Measurements from ENCODE around the gene CACNA2D4. TPM values are rescaled to one million over a fixed set of nuclear protein-coding genes. Genes with fewer than 3 reads are reported as not detected.

The CACNA2D4 gene
- total and polyA plus RNA-seq, 2 of the 13 experiments (the other 11 are each of a cell fraction or from before 2014, with no cell fraction given) = 14.2 to 136 TPM

DNA sequence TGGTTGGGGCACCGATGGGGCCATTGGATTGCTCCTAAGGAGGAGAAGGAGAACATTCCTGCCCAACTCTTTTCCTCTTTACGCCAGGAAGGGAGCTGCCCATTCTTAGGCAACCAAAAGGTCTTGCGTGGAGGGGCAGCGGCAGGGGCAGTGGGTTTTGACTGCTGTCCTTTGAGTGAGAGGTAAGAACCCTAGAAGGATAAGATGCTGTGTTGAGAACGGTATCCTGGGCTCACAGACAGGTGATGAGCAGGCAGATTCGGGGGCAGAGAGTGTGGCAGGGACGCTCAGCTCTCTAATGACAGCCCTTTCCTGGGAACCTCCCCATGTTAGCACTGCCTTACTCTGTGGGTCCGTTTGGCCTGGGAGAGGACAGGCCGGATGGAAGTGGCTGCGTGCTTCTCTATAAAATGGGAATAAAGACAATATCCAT lies 84.8 kb downstream of the CACNA2D4 start:
- POLR2A ChIA-PET = no interaction called here
- 22% methylated on average over 10 of the region's 10 CpGs for WGBS (ENCODE audit: low lambda C conversion rate)
- BruUV-seq (replicated peaks) = no TSS peak

GRCh38 chr12:1832801-1833595 lies 85.5 kb downstream of the CACNA2D4 start:
- DNase-seq (ENCODE audit: low spot score) (no peak), ATAC-seq (no peak), FAIRE-seq (no peak)
- Histone ChIP-seq H3K79me2 (ENCODE audit: insufficient read depth, low read length) (no peaks in the 10 kb centered on the region), H4K20me1 (ENCODE audit: insufficient read depth, low read length) (no peaks in the 10 kb centered on the region), H3K36me3 (replicated peaks in 1 of 2; ENCODE audit: control insufficient read depth in 1 of 2, insufficient read depth in 2 of 2, low read length in 2 of 2) (no peaks in the 10 kb centered on the region), H3K4me2 (ENCODE audit: low read depth, low read length) (no peak overlapping the region), H3K4me3 (replicated peaks in 1 of 3; ENCODE audit: insufficient read depth in 1 of 3, low read depth in 2 of 3, low read length in 3 of 3) (no peak overlapping the region), H3K9me3 (ENCODE audit: low read length) (no peaks in the 10 kb centered on the region), H3K4me1 (ENCODE audit: insufficient read depth, low read length) (peaks cover 38% of the 10 kb centered on the region), H3K27ac (ENCODE audit: extremely low read length, insufficient read depth, low read length) (no peak overlapping the region), H2AFZ (ENCODE audit: low read length) (no peak overlapping the region), H3K9ac (ENCODE audit: insufficient read depth, low read depth, low read length) (no peak overlapping the region), H3K27me3 (ENCODE audit: control insufficient read depth in 1 of 2, insufficient read depth in 2 of 2, low read length in 2 of 2) (peaks cover 6 to 50% of the 10 kb centered on the region in 2 experiments; a peak in 4 of 5 replicates)
- BruUV-seq (replicated peaks) = no TSS peak
- 54% methylated on average over 17 of the region's 17 CpGs for WGBS (ENCODE audit: low lambda C conversion rate)
- in situ Hi-C loops (cut with HindIII; ENCODE audit: extremely low pct_ligation_motif_present, low pct_unique_long_range_greater_than_20kb) = no loop called here
- intact Hi-C loops (cut with micrococcal nuclease; ENCODE audit: unreplicated experiment) = no loop called here
- no peak for TF ChIP-seq MAX (IDR thresholded peaks at IDR 0.05)
- TF ChIP-seq ZNF34 (CRISPR knock-in tag; IDR thresholded peaks at IDR 0.05; ENCODE audit: borderline replicate concordance) = no peak
- POLR2A ChIA-PET = no interaction called here
- CTCF ChIA-PET (ENCODE audit: low intra/inter-chr PET ratio, low total read pairs) = no interaction called here

More for the DNA sequence above, 84.8 kb downstream of the CACNA2D4 start:
- no peak for TF ChIP-seq ZNF660 (CRISPR knock-in tag; IDR thresholded peaks at IDR 0.05; ENCODE audit: borderline replicate concordance, low read depth)
- TF ChIP-seq FOXC1 (CRISPR knock-in tag; IDR thresholded peaks at IDR 0.05; ENCODE audit: borderline replicate concordance) = no peak
- no peak for TF ChIP-seq ELF4 (CRISPR knock-in tag; IDR thresholded peaks at IDR 0.05; ENCODE audit: borderline replicate concordance)
- no peak for TF ChIP-seq ZNF7 (CRISPR knock-in tag; IDR thresholded peaks at IDR 0.05)
- no peak for TF ChIP-seq ZNF644 (CRISPR knock-in tag; IDR thresholded peaks at IDR 0.05; ENCODE audit: low read depth)
- TF ChIP-seq SMARCC2 (IDR thresholded peaks at IDR 0.05) = no peak
- no peak for TF ChIP-seq ZNF775 (CRISPR knock-in tag; IDR thresholded peaks at IDR 0.05; ENCODE audit: borderline replicate concordance)
- TF ChIP-seq ZNF34 (CRISPR knock-in tag; IDR thresholded peaks at IDR 0.05; ENCODE audit: borderline replicate concordance) = no peak
- H2AFZ ChIP-seq (ENCODE audit: low read length) = no peak overlapping the region
- H4K20me1 ChIP-seq (ENCODE audit: insufficient read depth, low read length) = no peaks in the 10 kb centered on the region
- no peak overlapping the region for H3K4me3 ChIP-seq (replicated peaks in 1 of 3; ENCODE audit: insufficient read depth in 1 of 3, low read depth in 2 of 3, low read length in 3 of 3)
- CTCF ChIA-PET (ENCODE audit: low intra/inter-chr PET ratio, low total read pairs) = no interaction called here
- H3K9ac ChIP-seq (ENCODE audit: insufficient read depth, low read depth, low read length) = no peak overlapping the region
- no peaks in the 10 kb centered on the region for H3K36me3 ChIP-seq (replicated peaks in 1 of 2; ENCODE audit: control insufficient read depth in 1 of 2, insufficient read depth in 2 of 2, low read length in 2 of 2)
- H3K79me2 ChIP-seq (ENCODE audit: insufficient read depth, low read length) = no peaks in the 10 kb centered on the region
- no peak for ATAC-seq
- in situ Hi-C loops (cut with HindIII; ENCODE audit: extremely low pct_ligation_motif_present, low pct_unique_long_range_greater_than_20kb) = no loop called here
- no peak overlapping the region for H3K27ac ChIP-seq (ENCODE audit: extremely low read length, insufficient read depth, low read length)
- peaks cover 44% of the 10 kb centered on the region for H3K4me1 ChIP-seq (ENCODE audit: insufficient read depth, low read length)
- DNase-seq (ENCODE audit: low spot score) = no peak
- H3K27me3 ChIP-seq (ENCODE audit: control insufficient read depth in 1 of 2, insufficient read depth in 2 of 2, low read length in 2 of 2) = peaks cover 6 to 50% of the 10 kb centered on the region in 2 experiments; a peak in 4 of 5 replicates
- no peak overlapping the region for H3K4me2 ChIP-seq (ENCODE audit: low read depth, low read length)
- intact Hi-C loops (cut with micrococcal nuclease; ENCODE audit: unreplicated experiment) = no loop called here
- no peak for FAIRE-seq
- no peaks in the 10 kb centered on the region for H3K9me3 ChIP-seq (ENCODE audit: low read length)
